Type B pancreatic cell (in vitro differentiated cells): ENCODE results near the gene ELMO2. TPM values are rescaled to one million over a fixed set of nuclear protein-coding genes. Genes with fewer than 3 reads are reported as not detected.

Experiments
- DNase-seq: peaks from one replicate; pipeline ENCODE4 v3.0.0; 2021; ENCODE audit warnings: mixed read lengths; ENCODE audit not compliant: unreplicated experiment; ENCODE audit errors: extremely low spot score
- H3K27ac Mint-ChIP-seq: 2 replicates; pipeline ENCODE4 v1.8.0; 2021; ENCODE audit warnings: mild to moderate bottlenecking, mixed read lengths
- H3K27me3 Mint-ChIP-seq: 2 replicates; pipeline ENCODE4 v1.8.0; 2021; ENCODE audit warnings: mixed read lengths
- H3K36me3 Mint-ChIP-seq: 2 replicates; pipeline ENCODE4 v1.8.0; 2021; ENCODE audit warnings: mixed read lengths
- H3K4me1 Mint-ChIP-seq: one replicate; pipeline ENCODE4 v1.8.0; 2021; ENCODE audit warnings: mixed read lengths; ENCODE audit not compliant: unreplicated experiment
- H3K4me3 Mint-ChIP-seq: 2 replicates; pipeline ENCODE4 v1.8.0; 2021; ENCODE audit warnings: mild to moderate bottlenecking, mixed read lengths
- H3K9me3 Mint-ChIP-seq: 2 replicates; pipeline ENCODE4 v1.8.0; 2021; ENCODE audit warnings: mixed read lengths
- CTCF ChIP-seq: fragments of 200-600 bp; sonication (generic); conservative IDR thresholded peaks from 2 replicates; pipeline ENCODE4 v1.5.0; 2021; ENCODE audit warnings: antibody characterized with exemption, mild to moderate bottlenecking
- total RNA-seq: library from RNA; stranded (reverse); gene quantifications from 2 replicates; pipeline ENCODE4 v1.2.1, GENCODE V29; 2021; ENCODE audit warnings: low replicate concordance

The ELMO2 gene
- total RNA-seq, 1 donor from 2014 or later, result 49.1 TPM

GRCh38 chr20:46415773-46416172 is 9.4 kb upstream of the ELMO2 start:
- H3K36me3 Mint-ChIP-seq, result no peaks in the 10 kb centered on the region
- H3K4me3 Mint-ChIP-seq, result no peak overlapping the region
- H3K27me3 Mint-ChIP-seq, result peaks cover 13% of the 10 kb centered on the region
- no peak overlapping the region for H3K27ac Mint-ChIP-seq
- TF ChIP-seq CTCF, result no peak
- no peak for DNase-seq
- no peaks in the 10 kb centered on the region for H3K9me3 Mint-ChIP-seq
- H3K4me1 Mint-ChIP-seq, result peaks cover 2% of the 10 kb centered on the region

GRCh38 chr20:46414608-46415007 is 8.2 kb upstream of the ELMO2 start:
- Mint-ChIP-seq H3K9me3 (no peaks in the 10 kb centered on the region), H3K27me3 (peaks cover 12% of the 10 kb centered on the region), H3K36me3 (no peaks in the 10 kb centered on the region), H3K4me1 (peaks cover 6% of the 10 kb centered on the region), H3K27ac (no peak overlapping the region), H3K4me3 (no peak overlapping the region)
- no peak for TF ChIP-seq CTCF
- DNase-seq, result no peak

DNA sequence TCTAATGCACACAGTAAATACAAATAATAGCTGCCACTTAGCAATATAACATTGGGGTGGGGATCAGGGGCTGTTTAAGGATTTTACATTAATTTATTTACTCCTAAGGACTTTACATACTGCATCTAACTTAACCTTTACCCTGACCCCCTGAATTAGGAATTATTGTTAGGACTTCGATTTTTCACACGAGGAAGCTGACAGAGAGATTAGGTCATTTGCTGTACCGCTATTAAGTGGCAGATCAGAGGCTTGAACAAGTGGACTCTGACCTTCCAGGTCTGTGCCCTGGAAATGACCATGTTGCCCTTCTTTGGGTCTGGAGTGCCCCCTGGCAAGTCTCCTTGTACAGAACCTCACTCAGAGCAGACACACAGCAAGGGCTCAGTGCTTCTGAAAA is 5.2 kb upstream of the ELMO2 start:
- Mint-ChIP-seq H3K27ac (no peak overlapping the region), H3K4me1 (peaks cover 12% of the 10 kb centered on the region), H3K27me3 (peaks cover 12% of the 10 kb centered on the region), H3K36me3 (no peaks in the 10 kb centered on the region), H3K4me3 (no peak overlapping the region), H3K9me3 (no peaks in the 10 kb centered on the region)
- TF ChIP-seq CTCF, result no peak
- no peak for DNase-seq

DNA sequence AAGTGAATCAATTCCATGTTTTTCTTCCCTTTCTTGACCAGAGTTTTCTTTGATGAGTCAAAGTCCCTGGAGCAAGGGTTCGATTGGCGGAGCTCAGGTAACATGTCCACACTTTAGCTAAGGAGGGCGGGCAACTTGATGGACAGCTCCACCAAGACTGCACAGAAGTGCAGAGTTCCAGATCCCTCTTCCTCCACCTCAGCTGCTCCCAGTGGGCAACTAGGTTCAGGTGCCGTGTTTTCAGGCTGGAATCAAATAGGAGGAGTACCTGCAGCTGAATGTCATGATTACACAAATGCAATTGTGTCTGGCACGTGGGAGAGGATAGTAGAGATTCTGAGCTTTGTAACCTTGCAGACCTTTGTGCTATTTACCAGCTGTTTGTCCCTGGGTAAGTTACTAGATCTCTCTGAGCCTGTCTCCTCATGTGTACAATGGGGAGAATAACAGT is 1.9 kb upstream of the ELMO2 start:
- H3K27ac Mint-ChIP-seq, result no peak overlapping the region
- DNase-seq, result no peak
- H3K27me3 Mint-ChIP-seq, result peaks cover 7% of the 10 kb centered on the region
- H3K4me3 Mint-ChIP-seq, result peak overlapping the region; percentile 96
- no peaks in the 10 kb centered on the region for H3K36me3 Mint-ChIP-seq
- no peak for TF ChIP-seq CTCF
- H3K4me1 Mint-ChIP-seq, result peaks cover 19% of the 10 kb centered on the region
- H3K9me3 Mint-ChIP-seq, result no peaks in the 10 kb centered on the region

GRCh38 chr20:46407671-46407996 is 1.2 kb upstream of the ELMO2 start:
- Mint-ChIP-seq H3K36me3 (no peaks in the 10 kb centered on the region), H3K9me3 (no peaks in the 10 kb centered on the region), H3K4me3 (peak overlapping the region; percentile 96), H3K4me1 (peaks cover 24% of the 10 kb centered on the region), H3K27ac (no peak overlapping the region), H3K27me3 (peaks cover 4% of the 10 kb centered on the region)
- DNase-seq, result no peak
- no peak for TF ChIP-seq CTCF
